H1 (cell line): ENCODE data around the gene ZBTB20. TPM values are rescaled to one million over a fixed set of nuclear protein-coding genes. Genes with fewer than 3 reads are reported as not detected.

Experiments used
- CTCF ChIA-PET: fragments of 300-600 bp; sonication (Branson Sonifier 250); formaldehyde crosslinking; loops from one replicate; lab custom pipeline; 2021; ENCODE audit not compliant: partially characterized antibody; lab: Charles Lee
- POLR2A ChIA-PET: fragments of 300-600 bp; sonication (Branson Sonifier 250); formaldehyde crosslinking; loops from one replicate; lab custom pipeline; 2021; ENCODE audit warnings: inconsistent platforms; ENCODE audit not compliant: partially characterized antibody; lab: Charles Lee
- DNase-seq, 2 experiments: peaks; one replicate each; pipeline versions ENCODE4 v3.0.0 to v3.0.0-alpha.2; 2010 to 2022; ENCODE audit warnings: low spot score in 2 of 2, low read depth in 1 of 2, mixed read lengths in 1 of 2
- FAIRE-seq: peaks from 2 replicates; lab custom pipeline; 2011; peaks lifted over from hg19 to GRCh38; lab: Jason Lieb, UNC
- H2AFZ ChIP-seq: 2 replicates; pipeline ENCODE4 v1.8.1; 2012; ENCODE audit warnings: low read length, inconsistent platforms
- H2AK5ac ChIP-seq: 2 replicates; pipeline ENCODE4 v1.6.1; 2013; ENCODE audit warnings: low read depth, low read length
- H2BK120ac ChIP-seq: replicated peaks from 2 replicates; pipeline ENCODE3; 2013; ENCODE audit warnings: low read depth, low read length, inconsistent platforms
- H2BK12ac ChIP-seq: 2 replicates; pipeline ENCODE4 v1.6.1; 2013; ENCODE audit warnings: low read depth, low read length
- H2BK15ac ChIP-seq: 2 replicates; pipeline ENCODE4 v1.6.1; 2013; ENCODE audit warnings: low read length
- H2BK20ac ChIP-seq: 2 replicates; pipeline ENCODE4 v1.6.1; 2013; ENCODE audit warnings: low read length
- H2BK5ac ChIP-seq: 2 replicates; pipeline ENCODE4 v1.6.1; 2013; ENCODE audit warnings: low read depth, low read length
- H3K14ac ChIP-seq: 2 replicates; pipeline ENCODE4 v1.6.1; 2013; ENCODE audit warnings: inconsistent platforms; ENCODE audit not compliant: insufficient read length
- H3K18ac ChIP-seq: 2 replicates; pipeline ENCODE4 v1.6.1; 2013; ENCODE audit warnings: low read length; ENCODE audit errors: extremely low read depth
- H3K23ac ChIP-seq: 2 replicates; pipeline ENCODE4 v1.6.1; 2013; ENCODE audit warnings: inconsistent platforms; ENCODE audit not compliant: insufficient read length
- H3K23me2 ChIP-seq: 2 replicates; pipeline ENCODE4 v1.6.1; 2013; ENCODE audit warnings: low read depth, low read length
- H3K27ac ChIP-seq: 2 replicates; pipeline ENCODE4 v1.6.1; 2011; ENCODE audit warnings: low read depth, low read length, inconsistent platforms
- H3K27me3 ChIP-seq, 4 experiments: replicated peaks in 1 of 4; 1 replicate in 1 of 4; 2 replicates in 3 of 4; pipeline versions ENCODE4 v1.6.1 to v1.8.1; 2011 to 2013; ENCODE audit warnings: low read length in 3 of 4, mild to moderate bottlenecking in 3 of 4, inconsistent platforms in 2 of 4, mixed read lengths in 2 of 4, moderate library complexity in 1 of 4; ENCODE audit not compliant: control insufficient read depth in 3 of 4, insufficient read depth in 3 of 4; ENCODE audit errors: extremely low read depth in 1 of 4
- H3K36me3 ChIP-seq, 4 experiments: 2 replicates each; pipeline versions ENCODE4 v1.6.1 to v1.8.1; 2011 to 2013; ENCODE audit warnings: mild to moderate bottlenecking in 4 of 4, low read length in 3 of 4, moderate library complexity in 2 of 4, control low read depth in 1 of 4, inconsistent platforms in 1 of 4; ENCODE audit not compliant: insufficient read depth in 4 of 4, control insufficient read depth in 2 of 4
- H3K4ac ChIP-seq: replicated peaks from 2 replicates; pipeline ENCODE3; 2013; ENCODE audit warnings: low read length, low read depth, mixed read lengths, inconsistent platforms; ENCODE audit not compliant: insufficient read length
- H3K4me1 ChIP-seq, 4 experiments: replicated peaks in 1 of 4; 1 replicate in 1 of 4; 2 replicates in 3 of 4; pipeline versions ENCODE4 v1.6.1 to v1.8.1; 2011 to 2013; ENCODE audit warnings: low read length in 3 of 4, inconsistent platforms in 2 of 4, mixed read lengths in 1 of 4; ENCODE audit not compliant: insufficient read depth in 4 of 4, control insufficient read depth in 3 of 4
- H3K4me2 ChIP-seq, 2 experiments: 2 replicates each; pipeline versions ENCODE4 v1.6.1 to v1.8.1; 2011 to 2013; ENCODE audit warnings: low read depth in 2 of 2, low read length in 2 of 2, control low read depth in 1 of 2, inconsistent platforms in 1 of 2, mild to moderate bottlenecking in 1 of 2; ENCODE audit not compliant: insufficient read depth in 1 of 2
- H3K4me3 ChIP-seq, 4 experiments: fragments of 200-600, 300-600 bp in 1 of 4; sonication (generic), shearing (Covaris generic), sonication (Bioruptor Twin) in 1 of 4; 2 replicates each; pipeline versions ENCODE4 v1.5.1 to v1.8.1; 2011 to 2016; ENCODE audit warnings: low read length in 4 of 4, low read depth in 3 of 4, control low read depth in 2 of 4, inconsistent platforms in 2 of 4, mild to moderate bottlenecking in 2 of 4, mixed read lengths in 1 of 4, moderate library complexity in 1 of 4; ENCODE audit not compliant: insufficient read depth in 2 of 4; ENCODE audit errors: extremely low read depth in 1 of 4
- H3K56ac ChIP-seq: replicated peaks from 2 replicates; pipeline ENCODE3; 2013; ENCODE audit warnings: low read depth, mild to moderate bottlenecking, mixed read lengths, low read length, inconsistent platforms; ENCODE audit not compliant: insufficient read length
- H3K79me1 ChIP-seq: 2 replicates; pipeline ENCODE4 v1.6.1; 2013; ENCODE audit warnings: low read depth, low read length, control low read depth
- H3K79me2 ChIP-seq, 2 experiments: 2 replicates each; pipeline versions ENCODE4 v1.6.1 to v1.8.1; 2012 to 2013; ENCODE audit warnings: low read length in 2 of 2, mild to moderate bottlenecking in 2 of 2, inconsistent platforms in 1 of 2; ENCODE audit not compliant: insufficient read depth in 2 of 2, control insufficient read depth in 1 of 2
- H3K9ac ChIP-seq, 4 experiments: replicated peaks in 1 of 4; 1 replicate in 1 of 4; 2 replicates in 3 of 4; pipeline versions ENCODE4 v1.6.1 to v1.8.1; 2011 to 2013; ENCODE audit warnings: low read depth in 3 of 4, low read length in 3 of 4, control low read depth in 2 of 4, mild to moderate bottlenecking in 2 of 4, moderate library complexity in 2 of 4, inconsistent platforms in 1 of 4; ENCODE audit errors: extremely low read depth in 1 of 4
- H3K9me3 ChIP-seq, 2 experiments: 2 replicates each; pipeline versions ENCODE4 v1.6.1 to v1.8.1; 2012 to 2013; ENCODE audit warnings: mild to moderate bottlenecking in 2 of 2, moderate library complexity in 2 of 2, control low read depth in 1 of 2, inconsistent platforms in 1 of 2, low read depth in 1 of 2, low read length in 1 of 2, mixed read lengths in 1 of 2; ENCODE audit not compliant: insufficient read depth in 2 of 2
- H4K20me1 ChIP-seq, 2 experiments: replicated peaks in 1 of 2; 2 replicates each; pipeline versions ENCODE3 to v1.8.1; 2011 to 2013; ENCODE audit warnings: inconsistent platforms in 2 of 2, low read length in 2 of 2, mild to moderate bottlenecking in 1 of 2; ENCODE audit not compliant: insufficient read depth in 2 of 2, control insufficient read depth in 1 of 2
- H4K5ac ChIP-seq: 2 replicates; pipeline ENCODE4 v1.6.1; 2013; ENCODE audit warnings: low read length, low read depth, mixed read lengths, inconsistent platforms; ENCODE audit not compliant: insufficient read length
- H4K8ac ChIP-seq: 2 replicates; pipeline ENCODE4 v1.8.0; 2013; ENCODE audit warnings: mild to moderate bottlenecking, moderate library complexity, low read length, inconsistent platforms; ENCODE audit not compliant: insufficient read depth; ENCODE audit errors: extremely low read depth
- H4K91ac ChIP-seq: replicated peaks from 2 replicates; pipeline ENCODE3; 2013; ENCODE audit warnings: low read length, mixed read lengths, inconsistent platforms; ENCODE audit not compliant: insufficient read length
- ASH2L ChIP-seq: fragments of 200-600, 300-600 bp; sonication (generic); IDR thresholded peaks from one replicate; pipeline ENCODE4 v1.7.1; 2017; ENCODE audit warnings: low read length
- CHD2 ChIP-seq: IDR thresholded peaks from 2 replicates; pipeline ENCODE4 v1.6.1; 2012; ENCODE audit warnings: low read length, improper control_type of control experiment
- E2F6 ChIP-seq: IDR thresholded peaks from 2 replicates; pipeline ENCODE4 v1.6.1; 2012; ENCODE audit warnings: inconsistent platforms
- GTF2F1 ChIP-seq: IDR thresholded peaks from 2 replicates; pipeline ENCODE4 v1.6.1; 2012; ENCODE audit warnings: low read depth, low read length, improper control_type of control experiment, borderline replicate concordance
- JUN ChIP-seq: IDR thresholded peaks from 2 replicates; pipeline ENCODE4 v1.6.1; 2011; ENCODE audit warnings: low read depth, mild to moderate bottlenecking, improper control_type of control experiment, low read length
- KDM4A ChIP-seq: IDR thresholded peaks from one replicate; pipeline ENCODE4 v1.7.1; 2012; ENCODE audit warnings: low read depth, mild to moderate bottlenecking, moderate library complexity, low read length, inconsistent platforms; ENCODE audit not compliant: severe bottlenecking
- KDM5A ChIP-seq: fragments of 200-600 bp; IDR thresholded peaks from 2 replicates; pipeline ENCODE4 v1.7.1; 2012; ENCODE audit warnings: mild to moderate bottlenecking, low read length, inconsistent platforms, mixed read lengths
- MAX ChIP-seq: IDR thresholded peaks from 2 replicates; pipeline ENCODE4 v1.6.1; 2012; ENCODE audit warnings: inconsistent platforms
- POLR2A ChIP-seq, 2 experiments: IDR thresholded peaks; 1 replicate in 1 of 2; 2 replicates in 1 of 2; pipeline ENCODE4 v1.6.1; 2011; ENCODE audit warnings: low read depth in 2 of 2, low read length in 2 of 2, mild to moderate bottlenecking in 2 of 2; ENCODE audit errors: control extremely low read depth in 1 of 2
- RBBP5 ChIP-seq: IDR thresholded peaks from 2 replicates; pipeline ENCODE4 v1.7.1; 2012; ENCODE audit warnings: low read depth, mild to moderate bottlenecking, inconsistent platforms, low read length, moderate library complexity, borderline replicate concordance
- SIRT6 ChIP-seq: IDR thresholded peaks from one replicate; pipeline ENCODE4 v1.7.1; 2012; ENCODE audit warnings: low read length, inconsistent platforms
- SP2 ChIP-seq: IDR thresholded peaks from 2 replicates; pipeline ENCODE4 v1.6.1; 2012; ENCODE audit warnings: mild to moderate bottlenecking, low read length, inconsistent platforms
- SP4 ChIP-seq: IDR thresholded peaks from 2 replicates; pipeline ENCODE4 v1.6.1; 2012; ENCODE audit warnings: low read length, inconsistent platforms
- SRF ChIP-seq: IDR thresholded peaks from 2 replicates; pipeline ENCODE4 v1.6.1; 2011; ENCODE audit warnings: mild to moderate bottlenecking, low read depth, low read length, moderate library complexity
- TCF12 ChIP-seq: IDR thresholded peaks from 2 replicates; pipeline ENCODE4 v1.6.1; 2011; ENCODE audit warnings: low read depth, mild to moderate bottlenecking, low read length
- TEAD4 ChIP-seq: IDR thresholded peaks from 2 replicates; pipeline ENCODE4 v1.6.1; 2012; ENCODE audit warnings: low read depth, low read length, inconsistent platforms, mixed read lengths
- whole genome bisulfite sequencing, 2 experiments: shearing (Covaris generic) in 1 of 2; methylation state at CpG; one replicate each; pipeline versions ENCODE4 v1.1.6 to v1.1.7; 2013 to 2015; ENCODE audit warnings: low lambda C conversion rate in 2 of 2, mixed read lengths in 2 of 2, inconsistent platforms in 1 of 2, low coverage in 1 of 2, missing lambda C conversion rate in 1 of 2; ENCODE audit not compliant: insufficient replicate concordance in 2 of 2, insufficient coverage in 1 of 2, insufficient read length in 1 of 2; ENCODE audit errors: extremely low coverage in 1 of 2, missing lambda C conversion rate in 1 of 2; 5-methylcytosine and 5-hydroxymethylcytosine counted together
- polyA plus RNA-seq, 7 experiments: library from polyadenylated mRNA; depleted of rRNA in 3 of 7; stranded (reverse) in 5 of 7; unstranded in 2 of 7; fragments of >200 nt in 5 of 7; fragments of 200-250 nt in 2 of 7; gene quantifications; 1 replicate in 5 of 7; 2 replicates in 1 of 7; 4 replicates in 1 of 7; pipeline versions ENCODE4 v1.2.1 to v1.2.3, GENCODE V29; 2011 to 2013; ENCODE audit warnings: missing spikeins in 2 of 7, mixed read lengths in 2 of 7
- total RNA-seq: library from RNA; stranded (reverse); fragmentation: NEBNext Ultra II Directional; extraction: Animal tissue kit (Norgen Biotek cat#: 25700); gene quantifications from 2 replicates; pipeline ENCODE4 v1.2.1, GENCODE V29; 2021

The ZBTB20 gene
- total and polyA plus RNA-seq, 2 of the 8 experiments (the other 6 are each of a cell fraction or from before 2014, with no cell fraction given) = 0.35 to 1.3 TPM

DNA sequence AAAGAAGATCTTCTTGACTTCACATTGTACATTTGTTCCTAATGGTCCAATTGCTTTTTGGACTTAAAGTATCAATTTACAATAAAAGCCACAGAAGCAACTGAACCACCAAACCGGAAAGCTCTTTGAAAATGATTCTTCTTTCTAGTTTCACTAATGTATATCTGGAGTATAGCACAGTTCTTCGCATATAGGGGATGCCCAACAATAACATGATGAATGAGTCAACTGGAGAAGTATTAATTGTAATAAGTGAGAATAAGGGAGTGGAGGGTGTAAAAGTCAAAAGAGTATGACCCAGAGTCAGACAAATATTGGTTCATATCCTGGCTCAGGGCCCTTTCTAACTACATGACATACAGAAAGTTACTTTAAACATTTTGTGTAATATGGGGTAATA is 425.2 kb downstream of the ZBTB20 start:
- H2AFZ ChIP-seq = no peak overlapping the region
- H2BK20ac ChIP-seq = no peak overlapping the region
- no peak overlapping the region for H3K23ac ChIP-seq
- H4K20me1 ChIP-seq = no peaks in the 10 kb centered on the region
- H3K27me3 ChIP-seq = no peaks in the 10 kb centered on the region
- no peaks in the 10 kb centered on the region for H3K79me1 ChIP-seq
- H3K23me2 ChIP-seq = no peaks in the 10 kb centered on the region
- no peak overlapping the region for H2BK12ac ChIP-seq
- H4K5ac ChIP-seq = no peak overlapping the region
- no peak overlapping the region for H2AK5ac ChIP-seq
- H3K4ac ChIP-seq = no peak overlapping the region
- H3K14ac ChIP-seq = no peak overlapping the region
- no peak overlapping the region for H3K18ac ChIP-seq
- no peaks in the 10 kb centered on the region for H3K79me2 ChIP-seq
- no peak overlapping the region for H3K4me3 ChIP-seq
- H2BK15ac ChIP-seq = no peak overlapping the region
- H4K8ac ChIP-seq = no peak overlapping the region
- H3K4me2 ChIP-seq = no peak overlapping the region
- H3K27ac ChIP-seq = no peak overlapping the region
- FAIRE-seq = no peak
- POLR2A ChIA-PET = no interaction called here
- DNase-seq = no peak
- no peak overlapping the region for H4K91ac ChIP-seq
- H3K9me3 ChIP-seq = no peaks in the 10 kb centered on the region
- H3K9ac ChIP-seq = no peak overlapping the region
- no peaks in the 10 kb centered on the region for H3K4me1 ChIP-seq
- H2BK5ac ChIP-seq = no peak overlapping the region
- no peaks in the 10 kb centered on the region for H3K36me3 ChIP-seq
- no peak overlapping the region for H2BK120ac ChIP-seq
- CTCF ChIA-PET = no interaction called here
- WGBS, 2 experiments = 90% methylated on average over 2 of the region's 2 CpGs; no CpG with 5 or more reads in 1 of the 2 experiments
- H3K56ac ChIP-seq = no peak overlapping the region
- TF ChIP-seq MAX (no peak), SP4 (no peak), RBBP5 (no peak), KDM4A (no peak), ASH2L (no peak), POLR2A (IDR thresholded peaks at IDR 0.05; ENCODE audit: control extremely low read depth in 1 of 2, low read depth in 2 of 2, low read length in 2 of 2) (no peak), SRF (no peak), GTF2F1 (no peak), KDM5A (no peak), SIRT6 (no peak), TCF12 (no peak), TEAD4 (no peak), CHD2 (no peak), JUN (no peak), E2F6 (no peak), SP2 (no peak)
